HepG2 (cell line): Measurements from ENCODE around the gene RABGAP1L.

Source experiments
- ASH2L ChIP-seq: fragments of 300-600, 200-600 bp; sonication (generic); IDR thresholded peaks from 2 replicates; pipeline ENCODE4 v1.7.0; 2017; ENCODE audit warnings: low read depth, mild to moderate bottlenecking, moderate library complexity, mixed read lengths, low read length; ENCODE audit not compliant: insufficient read length
- ATF7 ChIP-seq, 2 experiments: fragments of 450-650 bp in 1 of 2; sonication (generic) in 1 of 2; formaldehyde crosslinking in 1 of 2; IDR thresholded peaks; 2 replicates each; pipeline versions ENCODE4 v1.4.0 to v1.6.1; 2016 to 2020; ENCODE audit warnings: antibody characterized with exemption in 1 of 2, mild to moderate bottlenecking in 1 of 2, missing genetic modification reagents in 1 of 2
- BCL3 ChIP-seq: sonication (generic); formaldehyde crosslinking; IDR thresholded peaks from 2 replicates; pipeline ENCODE4 v1.5.1; 2020; ENCODE audit warnings: mild to moderate bottlenecking, missing genetic modification reagents, moderate library complexity
- DNMT3B ChIP-seq: conservative IDR thresholded peaks from 2 replicates; pipeline ENCODE4 v1.6.1; 2016; ENCODE audit warnings: missing biosample characterization, control low read depth
- EHMT2 ChIP-seq: fragments of 200-600 bp; sonication (generic); IDR thresholded peaks from 2 replicates; pipeline ENCODE4 v1.7.0; 2017; ENCODE audit warnings: antibody characterized with exemption, low read depth, low read length, borderline replicate concordance
- EP300 ChIP-seq, 3 experiments: sonication (generic) in 1 of 3; formaldehyde crosslinking in 1 of 3; IDR thresholded peaks; 2 replicates each; pipeline versions ENCODE4 v1.5.1 to v1.6.1; 2011 to 2020; ENCODE audit warnings: low read depth in 2 of 3, low read length in 2 of 3, borderline replicate concordance in 1 of 3, improper control_type of control experiment in 1 of 3, mild to moderate bottlenecking in 1 of 3, missing genetic modification reagents in 1 of 3, moderate library complexity in 1 of 3
- GTF2F1 ChIP-seq: fragments of 150-350 bp; IDR thresholded peaks from 2 replicates; pipeline ENCODE4 v1.6.1; 2014; ENCODE audit warnings: low read length
- TCF7L2 ChIP-seq: IDR thresholded peaks from 2 replicates; pipeline ENCODE4 v1.6.1; 2011; ENCODE audit warnings: mild to moderate bottlenecking, low read depth, low read length, moderate library complexity
- ZBTB49 ChIP-seq: sonication (generic); formaldehyde crosslinking; IDR thresholded peaks from 2 replicates; pipeline ENCODE4 v1.4.0; 2020; ENCODE audit warnings: missing genetic modification reagents, borderline replicate concordance
- ZNF232 ChIP-seq: sonication (generic); formaldehyde crosslinking; IDR thresholded peaks from 2 replicates; pipeline ENCODE4 v1.4.0; 2020; ENCODE audit warnings: missing genetic modification reagents, borderline replicate concordance

- no peak for TF ChIP-seq BCL3 (CRISPR knock-in tag)
- TF ChIP-seq ZBTB49 (CRISPR knock-in tag) = no peak
- TF ChIP-seq DNMT3B (CRISPR knock-in tag) = no peak
- no peak for TF ChIP-seq EP300 (IDR thresholded peaks at IDR 0.05; ENCODE audit: low read depth in 2 of 2, low read length in 2 of 2)
- TF ChIP-seq EP300 (CRISPR knock-in tag; IDR thresholded peaks at IDR 0.05; ENCODE audit: borderline replicate concordance) = no peak
- TF ChIP-seq ATF7 (IDR thresholded peaks at IDR 0.05) = no peak
- no peak for TF ChIP-seq ATF7 (CRISPR knock-in tag; IDR thresholded peaks at IDR 0.05)
- TF ChIP-seq EHMT2 = no peak
- TF ChIP-seq ASH2L = no peak
- TF ChIP-seq TCF7L2 = no peak
- TF ChIP-seq GTF2F1 = no peak
- TF ChIP-seq ZNF232 (CRISPR knock-in tag) = no peak
These were observed 2.9 kb upstream of the RABGAP1L start for GRCh38 chr1:174156437-174156836.
